GM12878 (cell line): Measurements from ENCODE around the gene ADGRD2. TPM values are rescaled to one million over a fixed set of nuclear protein-coding genes. Genes with fewer than 3 reads are reported as not detected.

ENCODE experiments used
- ATAC-seq: fragments of 200-7000 bp; cut with Tn5 transposase; 3 replicates; pipeline ENCODE4 v1.9.1; 2020; ENCODE audit warnings: mild to moderate bottlenecking, moderate library complexity
- BruUV-seq: library from RNA; stranded (reverse); fragments of 400-500 nt; replicated peaks from 2 replicates; lab custom pipeline; 2021; lab: Mats Ljungman, UMichigan
- CTCF ChIA-PET: fragments of 300-600 bp; sonication (Branson Sonifier 250); formaldehyde crosslinking; extraction: SDS; loops from one replicate; lab custom pipeline; 2021; ENCODE audit warnings: inconsistent platforms; lab: Yijun Ruan, JAX
- POLR2A ChIA-PET: fragments of 350-600 bp; formaldehyde crosslinking; extraction: SDS; loops from one replicate; lab custom pipeline; 2021; ENCODE audit warnings: inconsistent platforms; lab: Charles Lee
- RAD21 ChIA-PET: fragments of 300-600 bp; sonication (Branson Sonifier 250); formaldehyde crosslinking; loops from one replicate; lab custom pipeline; 2023; ENCODE audit warnings: antibody characterized with exemption; ENCODE audit not compliant: unreplicated experiment; lab: Charles Lee
- SMC1A ChIA-PET: fragments of 300-600 bp; sonication (Branson Sonifier 250); formaldehyde crosslinking; loops from one replicate; lab custom pipeline; 2023; ENCODE audit not compliant: unreplicated experiment, uncharacterized antibody; lab: Charles Lee
- DNase-seq: peaks from one replicate; pipeline ENCODE4 v3.0.0-alpha.2; 2011; ENCODE audit warnings: low read depth, low spot score
- FAIRE-seq: peaks from 3 replicates; lab custom pipeline; 2011; peaks lifted over from hg19 to GRCh38; lab: Jason Lieb, UNC
- H2AFZ ChIP-seq: 2 replicates; pipeline ENCODE4 v1.6.0; 2011; ENCODE audit warnings: low read depth, low read length, control low read depth; ENCODE audit not compliant: control insufficient read depth
- H3K27ac ChIP-seq: 2 replicates; pipeline ENCODE4 v1.5.1; 2011; ENCODE audit warnings: control low read depth; ENCODE audit not compliant: control insufficient read depth, insufficient read depth
- H3K27me3 ChIP-seq, 2 experiments: replicated peaks in 1 of 2; 2 replicates each; pipeline versions ENCODE4 v1.6.0 to v1.6.1; 2011; ENCODE audit warnings: low read length in 1 of 2; ENCODE audit not compliant: control insufficient read depth in 2 of 2, insufficient read depth in 2 of 2
- H3K36me3 ChIP-seq, 2 experiments: 2 replicates each; pipeline ENCODE4 v1.5.1; 2011; ENCODE audit warnings: low read length in 1 of 2; ENCODE audit not compliant: control insufficient read depth in 2 of 2, insufficient read depth in 2 of 2
- H3K4me1 ChIP-seq: 2 replicates; pipeline ENCODE4 v1.6.1; 2011; ENCODE audit warnings: mild to moderate bottlenecking, low read length, moderate library complexity, mixed read lengths; ENCODE audit not compliant: control insufficient read depth, insufficient read depth
- H3K4me2 ChIP-seq: 2 replicates; pipeline ENCODE4 v1.6.0; 2011; ENCODE audit warnings: control low read depth; ENCODE audit not compliant: control insufficient read depth, insufficient read depth
- H3K4me3 ChIP-seq: fragments of 200-600 bp; sonication (generic); 2 replicates; pipeline ENCODE4 v1.5.1; 2016
- H3K79me2 ChIP-seq: 2 replicates; pipeline ENCODE4 v1.6.0; 2011; ENCODE audit warnings: low read length; ENCODE audit not compliant: control insufficient read depth, insufficient read depth
- H3K9ac ChIP-seq: 2 replicates; pipeline ENCODE4 v1.8.0; 2011; ENCODE audit warnings: low read length, control low read depth, mixed read lengths; ENCODE audit not compliant: control insufficient read depth, insufficient read depth
- H3K9me3 ChIP-seq: replicated peaks from 3 replicates; pipeline ENCODE4 v1.5.1; 2011; ENCODE audit warnings: mild to moderate bottlenecking, low read length; ENCODE audit not compliant: control insufficient read depth, insufficient read depth
- H4K20me1 ChIP-seq: 2 replicates; pipeline ENCODE4 v1.6.0; 2011; ENCODE audit not compliant: control insufficient read depth, insufficient read depth
- EGR1 ChIP-seq, 2 experiments: IDR thresholded peaks; 1 replicate in 1 of 2; 2 replicates in 1 of 2; pipeline ENCODE4 v1.6.1; 2011 to 2012; ENCODE audit warnings: low read depth in 2 of 2, low read length in 2 of 2, borderline replicate concordance in 1 of 2, mild to moderate bottlenecking in 1 of 2, moderate library complexity in 1 of 2
- MAX ChIP-seq: IDR thresholded peaks from 2 replicates; pipeline ENCODE4 v1.6.1; 2012; ENCODE audit warnings: low read depth, low read length, improper control_type of control experiment
- RAD21 ChIP-seq: IDR thresholded peaks from 2 replicates; pipeline ENCODE4 v1.6.1; 2011; ENCODE audit warnings: mild to moderate bottlenecking, low read depth, low read length, moderate library complexity; ENCODE audit not compliant: insufficient read depth
- RELB ChIP-seq: fragments of 450-650 bp; IDR thresholded peaks from 2 replicates; pipeline ENCODE4 v1.6.1; 2017; ENCODE audit warnings: low read depth, mild to moderate bottlenecking, moderate library complexity
- SMC3 ChIP-seq: IDR thresholded peaks from 2 replicates; pipeline ENCODE4 v1.6.1; 2011; ENCODE audit warnings: low read length, improper control_type of control experiment, borderline replicate concordance
- USF2 ChIP-seq: IDR thresholded peaks from 2 replicates; pipeline ENCODE4 v1.6.1; 2011; ENCODE audit warnings: low read depth, low read length, improper control_type of control experiment, borderline replicate concordance
- YY1 ChIP-seq: IDR thresholded peaks from 2 replicates; pipeline ENCODE4 v1.6.1; 2011; ENCODE audit warnings: low read depth, mild to moderate bottlenecking, low read length
- WGBS: methylation state at CpG from one replicate; pipeline ENCODE4 v1.1.6; 2016; ENCODE audit warnings: low lambda C conversion rate; ENCODE audit not compliant: insufficient replicate concordance, insufficient coverage; ENCODE audit errors: missing lambda C conversion rate; 5-methylcytosine and 5-hydroxymethylcytosine counted together
- in situ Hi-C: fragments of 300-500 bp; cut with MboI; formaldehyde crosslinking; loops from 9 replicates; pipeline ENCODE4 v1.14.3; 2018; ENCODE audit warnings: mixed read lengths
- intact Hi-C: fragments of 100-400 bp; cut with micrococcal nuclease; formaldehyde crosslinking; loops from one replicate; pipeline ENCODE4 v1.14.2; 2022; ENCODE audit not compliant: unreplicated experiment
- polyA plus RNA-seq, 11 experiments: library from polyadenylated mRNA; depleted of rRNA in 4 of 11; unstranded in 6 of 11; stranded (reverse) in 5 of 11; fragments of >200 nt; fragmentation: Nextera tagmentation in 4 of 11; fragmentation: Illumina TruSeq in 1 of 11; extraction: Ambion mirVana in 4 of 11; extraction: Trizol in 1 of 11; gene quantifications; 1 replicate in 1 of 11; 2 replicates in 10 of 11; pipeline versions ENCODE4 v1.2.1 to v1.2.3, GENCODE V29; 2011 to 2016; ENCODE audit warnings: inconsistent platforms in 2 of 11, missing spikeins in 2 of 11, low read depth in 1 of 11
- total RNA-seq, 4 experiments: library from RNA; depleted of rRNA in 3 of 4; stranded (reverse); fragments of >200 nt in 3 of 4; fragmentation: Illumina TruSeq in 1 of 4; extraction: Trizol in 1 of 4; gene quantifications; 2 replicates each; pipeline versions ENCODE4 v1.2.1 to v1.2.3, GENCODE V29; 2013 to 2021

The ADGRD2 gene
- total and polyA plus RNA-seq, 10 of the 15 experiments (the other 5 are each of a cell fraction or from before 2014, with no cell fraction given) = not detected

GRCh38 chr9:124497441-124497840, 47.2 kb downstream of the ADGRD2 start:
- no peak overlapping the region for H3K27ac ChIP-seq
- H3K4me3 ChIP-seq = no peak overlapping the region
- H3K9ac ChIP-seq = no peak overlapping the region
- in situ Hi-C loops = no loop called here
- no peaks in the 10 kb centered on the region for H3K9me3 ChIP-seq
- ATAC-seq = no peak
- peaks cover 34% of the 10 kb centered on the region for H3K4me1 ChIP-seq
- no peak overlapping the region for H3K4me2 ChIP-seq
- H3K79me2 ChIP-seq = no peaks in the 10 kb centered on the region
- BruUV-seq = no TSS peak
- ChIA-PET RAD21 (no interaction called here), CTCF (interaction anchor here (0.8 kb wide), 1 partner anchor 54 kb away, joined by 3 read pairs; no protein-coding TSS in a partner anchor)
- H2AFZ ChIP-seq = no peak overlapping the region
- H4K20me1 ChIP-seq = no peaks in the 10 kb centered on the region
- TF ChIP-seq EGR1 (IDR thresholded peaks at IDR 0.05; ENCODE audit: borderline replicate concordance in 1 of 2, low read depth in 2 of 2, low read length in 2 of 2) (no peak), RAD21 (no peak), RELB (no peak), MAX (no peak), YY1 (no peak), SMC3 (no peak), USF2 (no peak)
- TF ChIP-seq, all 136 proteins: peak for 0
- intact Hi-C loops = no loop called here
- Histone ChIP-seq H3K36me3 (no peaks in the 10 kb centered on the region), H3K27me3 (peaks cover 0 to 2% of the 10 kb centered on the region in 2 experiments; a peak in 2 of 4 replicates)
- DNase-seq = no peak
- ChIA-PET POLR2A (no interaction called here), SMC1A (interaction anchor here (0.8 kb wide), 1 partner anchor 26 kb away, joined by 3 read pairs; no protein-coding TSS in a partner anchor)
- FAIRE-seq = no peak
- WGBS = 47% methylated on average over 7 of the region's 8 CpGs
